RWPE2 (cell line): Measurements from ENCODE around the gene TBX2.

Experiments used
- ATAC-seq: fragments of 200-7000 bp; cut with Tn5 transposase; 3 replicates; pipeline ENCODE4 v1.9.1; 2021; ENCODE audit warnings: low read depth
- DNase-seq: peaks from one replicate; pipeline ENCODE4 v3.0.0-alpha.2; 2020; ENCODE audit warnings: low spot score
- H3K27ac ChIP-seq: fragments of 450-650 bp; 2 replicates; pipeline ENCODE4 v1.5.1; 2017; ENCODE audit warnings: mild to moderate bottlenecking; ENCODE audit not compliant: poor library complexity, severe bottlenecking
- H3K27me3 ChIP-seq: fragments of 250-450 bp; sonication (Bioruptor Pico); 2 replicates; pipeline ENCODE4 v1.5.1; 2021; ENCODE audit warnings: mild to moderate bottlenecking, moderate library complexity; ENCODE audit not compliant: insufficient read depth, poor library complexity, severe bottlenecking
- H3K36me3 ChIP-seq: fragments of 250-450 bp; sonication (Bioruptor Pico); 2 replicates; pipeline ENCODE4 v1.5.1; 2020; ENCODE audit warnings: low read depth, mild to moderate bottlenecking, moderate library complexity
- H3K4me1 ChIP-seq: fragments of 250-450 bp; sonication (Bioruptor Pico); 2 replicates; pipeline ENCODE4 v1.5.1; 2021; ENCODE audit warnings: mild to moderate bottlenecking, moderate library complexity; ENCODE audit not compliant: insufficient read depth, poor library complexity, severe bottlenecking
- H3K4me3 ChIP-seq: fragments of 250-450 bp; sonication (Bioruptor Pico); 2 replicates; pipeline ENCODE4 v1.5.1; 2021; ENCODE audit warnings: mild to moderate bottlenecking, moderate library complexity; ENCODE audit not compliant: severe bottlenecking
- H3K9me3 ChIP-seq: fragments of 250-450 bp; sonication (Bioruptor Pico); 2 replicates; pipeline ENCODE4 v1.5.1; 2021; ENCODE audit warnings: mild to moderate bottlenecking, moderate library complexity; ENCODE audit not compliant: severe bottlenecking
- TF ChIP-seq, protein P1 (sequence below): fragments of 450-650 bp; IDR thresholded peaks from one replicate; pipeline ENCODE4 v1.5.1; 2017; ENCODE audit warnings: mild to moderate bottlenecking, moderate library complexity; ENCODE audit not compliant: poor library complexity, severe bottlenecking

Gene TBX2

DNA sequence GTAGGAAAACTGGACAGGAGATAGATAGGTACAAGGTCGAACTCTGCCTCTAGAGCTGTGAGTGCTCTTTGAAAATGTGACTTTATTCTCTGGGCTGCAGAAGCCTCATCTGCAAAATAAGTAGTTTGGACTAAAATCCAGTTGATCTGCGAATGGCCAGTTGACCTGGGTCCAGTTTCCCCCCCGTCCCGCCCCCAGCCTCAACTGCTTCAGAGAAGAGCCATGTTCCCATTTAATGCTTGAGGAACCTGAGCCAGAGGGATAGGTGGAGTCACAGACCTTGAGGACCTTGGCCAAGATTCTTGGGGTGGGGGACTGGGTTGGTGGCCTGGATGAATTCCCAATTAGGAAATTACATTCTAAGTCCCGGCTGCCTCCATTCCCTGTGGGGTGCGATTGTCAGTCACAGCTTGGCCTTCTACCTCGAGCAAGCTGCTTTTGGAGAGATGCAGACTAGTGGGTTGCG, 14.1 kb downstream of the TBX2 start:
- peak; percentile 23 for DNase-seq
- no peaks in the 10 kb centered on the region for H3K9me3 ChIP-seq
- H3K4me1 ChIP-seq = no peaks in the 10 kb centered on the region
- TF ChIP-seq, protein P1, sequence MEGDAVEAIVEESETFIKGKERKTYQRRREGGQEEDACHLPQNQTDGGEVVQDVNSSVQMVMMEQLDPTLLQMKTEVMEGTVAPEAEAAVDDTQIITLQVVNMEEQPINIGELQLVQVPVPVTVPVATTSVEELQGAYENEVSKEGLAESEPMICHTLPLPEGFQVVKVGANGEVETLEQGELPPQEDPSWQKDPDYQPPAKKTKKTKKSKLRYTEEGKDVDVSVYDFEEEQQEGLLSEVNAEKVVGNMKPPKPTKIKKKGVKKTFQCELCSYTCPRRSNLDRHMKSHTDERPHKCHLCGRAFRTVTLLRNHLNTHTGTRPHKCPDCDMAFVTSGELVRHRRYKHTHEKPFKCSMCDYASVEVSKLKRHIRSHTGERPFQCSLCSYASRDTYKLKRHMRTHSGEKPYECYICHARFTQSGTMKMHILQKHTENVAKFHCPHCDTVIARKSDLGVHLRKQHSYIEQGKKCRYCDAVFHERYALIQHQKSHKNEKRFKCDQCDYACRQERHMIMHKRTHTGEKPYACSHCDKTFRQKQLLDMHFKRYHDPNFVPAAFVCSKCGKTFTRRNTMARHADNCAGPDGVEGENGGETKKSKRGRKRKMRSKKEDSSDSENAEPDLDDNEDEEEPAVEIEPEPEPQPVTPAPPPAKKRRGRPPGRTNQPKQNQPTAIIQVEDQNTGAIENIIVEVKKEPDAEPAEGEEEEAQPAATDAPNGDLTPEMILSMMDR = no peak
- no peak overlapping the region for H3K27ac ChIP-seq
- no peak overlapping the region for H3K4me3 ChIP-seq
- no peaks in the 10 kb centered on the region for H3K27me3 ChIP-seq
- no peak for ATAC-seq
- no peaks in the 10 kb centered on the region for H3K36me3 ChIP-seq

DNA sequence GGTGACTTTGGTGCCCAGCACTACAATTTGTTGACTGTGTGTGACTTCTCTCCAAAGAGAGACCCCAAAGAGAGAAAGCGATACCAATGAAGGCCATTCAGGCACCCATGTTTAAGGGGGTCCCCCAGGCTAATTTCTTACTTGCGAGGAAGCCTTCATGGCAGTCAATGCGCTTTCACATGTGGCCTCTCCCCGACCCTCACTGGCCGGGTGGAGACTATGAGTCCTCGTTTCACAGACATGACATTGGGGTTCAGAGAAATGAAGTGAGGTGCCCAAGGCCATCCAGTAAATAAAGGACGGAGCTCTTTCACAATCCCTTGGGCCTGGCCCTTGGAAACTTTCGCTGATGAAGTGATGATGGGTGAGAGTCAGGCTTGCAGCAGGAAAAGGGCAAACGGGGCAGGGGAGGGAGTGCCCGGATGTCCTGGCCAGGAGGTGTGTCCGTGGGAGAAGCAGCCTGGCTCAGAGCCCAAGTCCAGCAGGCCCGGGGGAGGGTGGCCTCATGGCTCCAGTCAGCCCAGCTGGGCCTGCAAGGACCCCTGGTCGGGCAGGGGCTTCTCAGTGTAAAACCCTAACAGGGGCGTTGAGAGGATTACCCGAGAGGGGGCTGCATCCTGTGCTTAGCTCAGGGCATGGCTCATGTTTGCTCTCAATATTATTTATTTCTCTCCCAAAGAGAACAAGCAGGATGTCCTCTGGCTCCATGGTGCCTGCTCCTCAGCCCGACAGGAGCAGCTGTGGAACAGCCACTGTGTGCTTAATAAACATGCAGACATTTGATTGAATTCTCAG, 14.7 kb downstream of the TBX2 start:
- TF ChIP-seq, protein P1 = no peak
- H3K4me1 ChIP-seq = no peaks in the 10 kb centered on the region
- ATAC-seq = no peak
- peak; percentile 52 for DNase-seq
- no peak overlapping the region for H3K4me3 ChIP-seq
- no peak overlapping the region for H3K27ac ChIP-seq
- H3K27me3 ChIP-seq = no peaks in the 10 kb centered on the region
- H3K9me3 ChIP-seq = no peaks in the 10 kb centered on the region
- H3K36me3 ChIP-seq = no peaks in the 10 kb centered on the region

DNA sequence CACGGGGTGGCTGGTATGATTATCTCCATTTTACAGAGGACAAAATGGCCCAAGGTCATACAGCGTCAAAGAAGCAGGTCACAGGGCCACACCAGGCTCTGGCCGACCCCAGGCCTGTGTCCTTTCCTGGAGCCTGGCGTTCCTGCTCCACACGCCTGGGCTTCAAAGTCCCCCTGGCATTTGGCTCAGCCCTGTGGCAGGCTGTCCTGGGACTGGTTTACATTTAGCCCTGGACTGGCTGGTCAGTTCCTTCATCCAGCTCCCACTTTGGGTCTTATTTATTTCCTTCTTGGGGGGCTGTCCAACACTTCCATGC, 15.3 kb downstream of the TBX2 start:
- no peak for ATAC-seq
- H3K36me3 ChIP-seq = no peaks in the 10 kb centered on the region
- no peak overlapping the region for H3K4me3 ChIP-seq
- no peaks in the 10 kb centered on the region for H3K27me3 ChIP-seq
- H3K4me1 ChIP-seq = no peaks in the 10 kb centered on the region
- TF ChIP-seq, protein P1 = no peak
- no peaks in the 10 kb centered on the region for H3K9me3 ChIP-seq
- H3K27ac ChIP-seq = no peak overlapping the region
- peak; percentile 26 for DNase-seq

DNA sequence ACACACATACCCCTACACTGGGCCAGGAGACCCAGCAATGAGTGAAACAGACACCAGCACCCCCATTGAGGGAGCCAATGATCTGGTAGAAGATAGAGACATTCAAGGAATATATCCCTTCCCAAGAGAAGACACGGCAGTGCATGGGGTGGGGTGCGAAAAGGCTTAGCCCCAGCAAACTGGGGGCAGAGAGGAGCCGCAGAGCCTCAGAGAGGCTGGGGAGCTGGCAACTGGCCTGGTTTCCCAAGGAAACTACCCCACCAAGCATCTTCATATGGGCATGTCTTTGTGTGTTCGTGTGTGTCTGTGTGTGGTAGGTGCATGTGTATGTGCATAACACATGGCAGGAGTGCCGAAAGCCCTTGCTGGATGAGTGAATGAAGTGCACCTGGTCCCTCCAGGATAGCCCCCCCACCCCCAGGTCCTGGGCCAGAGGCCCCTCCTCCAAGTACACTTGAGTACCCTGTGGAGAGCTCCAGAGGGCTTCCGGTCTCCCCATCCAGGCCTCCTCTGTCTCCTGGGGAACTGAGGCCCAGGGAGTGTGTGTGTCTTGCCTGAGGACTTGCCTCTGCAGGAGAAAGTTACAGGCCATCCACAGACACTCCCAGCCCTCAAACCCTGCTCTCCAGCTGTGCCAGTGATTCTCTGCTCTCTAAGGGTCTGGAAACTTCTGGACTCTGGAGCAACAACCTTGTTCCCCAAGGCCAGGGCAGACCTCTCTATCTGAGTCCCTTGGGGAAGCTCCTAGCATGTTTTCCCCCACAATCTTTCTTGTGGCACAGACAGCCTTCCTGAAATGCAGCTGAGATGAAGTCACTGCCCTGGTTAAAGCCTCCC, 15.9 kb downstream of the TBX2 start:
- ATAC-seq (no peak), DNase-seq (peak; percentile 34)
- Histone ChIP-seq H3K4me1 (no peaks in the 10 kb centered on the region), H3K27ac (no peak overlapping the region), H3K36me3 (no peaks in the 10 kb centered on the region), H3K9me3 (no peaks in the 10 kb centered on the region), H3K27me3 (no peaks in the 10 kb centered on the region), H3K4me3 (no peak overlapping the region)
- TF ChIP-seq, protein P1 = no peak
